HEK293 (cell line): ENCODE data around the gene ICAM4.

Experiments
- CTCF ChIA-PET: fragments of 350-600 bp; formaldehyde crosslinking; extraction: SDS; loops from one replicate; lab custom pipeline; 2021; ENCODE audit warnings: antibody characterized with exemption; lab: Yijun Ruan, JAX
- POLR2A ChIA-PET: fragments of 300-600 bp; formaldehyde crosslinking; extraction: SDS; loops from one replicate; lab custom pipeline; 2020; ENCODE audit warnings: antibody characterized with exemption, inconsistent platforms; lab: Yijun Ruan, JAX
- H3K27ac ChIP-seq: fragments of 200-500 bp; sonication (Bioruptor generic); 2 replicates; pipeline ENCODE4 v1.5.1; 2014; ENCODE audit warnings: low read depth, low read length, control low read depth, inconsistent platforms; ENCODE audit errors: extremely low read depth
- H3K36me3 ChIP-seq, 2 experiments: fragments of 200-500 bp in 1 of 2; sonication (Bioruptor generic) in 1 of 2; 1 replicate in 1 of 2; 2 replicates in 1 of 2; pipeline ENCODE4 v1.5.1; 2014 to 2017; ENCODE audit warnings: inconsistent platforms in 2 of 2, low read length in 2 of 2; ENCODE audit not compliant: control insufficient read depth in 2 of 2, insufficient read depth in 1 of 2
- H3K4me1 ChIP-seq: fragments of 200-500 bp; sonication (Bioruptor generic); 2 replicates; pipeline ENCODE4 v1.5.1; 2014; ENCODE audit warnings: mild to moderate bottlenecking, low read length, inconsistent platforms; ENCODE audit not compliant: control insufficient read depth, insufficient read depth
- H3K4me3 ChIP-seq: 2 replicates; pipeline ENCODE4 v1.5.1; 2011; ENCODE audit warnings: low read depth, mild to moderate bottlenecking, control low read depth, low read length, moderate library complexity
- H3K9me3 ChIP-seq: fragments of 200-500 bp; sonication (Bioruptor generic); 2 replicates; pipeline ENCODE4 v1.5.1; 2014; ENCODE audit warnings: low read depth, low read length, inconsistent platforms; ENCODE audit not compliant: control insufficient read depth, insufficient read depth
- GFI1B ChIP-seq: fragments of 450-650 bp; formaldehyde crosslinking; IDR thresholded peaks from 2 replicates; pipeline ENCODE4 v1.5.1; 2016; ENCODE audit warnings: missing biosample characterization, missing genetic modification characterization
- TRIM28 ChIP-seq: IDR thresholded peaks from 2 replicates; pipeline ENCODE4 v1.6.1; 2011; ENCODE audit warnings: low read length, control low read depth, borderline replicate concordance
- ZBTB17 ChIP-seq: fragments of 450-650 bp; formaldehyde crosslinking; IDR thresholded peaks from 2 replicates; pipeline ENCODE4 v1.5.1; 2016; ENCODE audit warnings: missing biosample characterization, missing genetic modification characterization
- ZEB2 ChIP-seq: fragments of 450-650 bp; formaldehyde crosslinking; IDR thresholded peaks from 2 replicates; pipeline ENCODE4 v1.5.1; 2016; ENCODE audit warnings: missing biosample characterization, missing genetic modification characterization
- ZFP69B ChIP-seq: fragments of 450-650 bp; formaldehyde crosslinking; IDR thresholded peaks from 2 replicates; pipeline ENCODE4 v1.5.1; 2016; ENCODE audit warnings: missing biosample characterization, missing genetic modification characterization
- ZNF155 ChIP-seq: fragments of 450-650 bp; formaldehyde crosslinking; IDR thresholded peaks from 2 replicates; pipeline ENCODE4 v1.5.1; 2016; ENCODE audit warnings: missing biosample characterization, missing genetic modification characterization
- ZNF311 ChIP-seq: fragments of 450-650 bp; formaldehyde crosslinking; IDR thresholded peaks from 2 replicates; pipeline ENCODE4 v1.5.1; 2017; ENCODE audit warnings: missing biosample characterization, missing genetic modification characterization, borderline replicate concordance
- ZNF394 ChIP-seq: fragments of 450-650 bp; formaldehyde crosslinking; IDR thresholded peaks from 2 replicates; pipeline ENCODE4 v1.5.1; 2016; ENCODE audit warnings: missing biosample characterization, missing genetic modification characterization, mild to moderate bottlenecking, moderate library complexity, borderline replicate concordance
- ZNF561 ChIP-seq: fragments of 450-650 bp; IDR thresholded peaks from 2 replicates; pipeline ENCODE4 v1.5.1; 2018; ENCODE audit warnings: missing biosample characterization, missing genetic modification characterization, borderline replicate concordance
- ZNF660 ChIP-seq: fragments of 450-650 bp; IDR thresholded peaks from 2 replicates; pipeline ENCODE4 v1.5.1; 2018; ENCODE audit warnings: missing biosample characterization, mild to moderate bottlenecking, missing genetic modification characterization
- ZNF76 ChIP-seq: fragments of 450-650 bp; formaldehyde crosslinking; IDR thresholded peaks from 2 replicates; pipeline ENCODE4; 2016; ENCODE audit warnings: low read depth, missing biosample characterization, missing genetic modification characterization, borderline replicate concordance
- ZSCAN23 ChIP-seq: fragments of 450-650 bp; formaldehyde crosslinking; IDR thresholded peaks from 2 replicates; pipeline ENCODE4 v1.5.1; 2016; ENCODE audit warnings: missing biosample characterization, missing genetic modification characterization
- ZSCAN30 ChIP-seq: fragments of 450-650 bp; IDR thresholded peaks from 2 replicates; pipeline ENCODE4 v1.5.1; 2018; ENCODE audit warnings: missing biosample characterization, mild to moderate bottlenecking, missing genetic modification characterization, moderate library complexity
- TF ChIP-seq, protein P1 (sequence below): fragments of 450-650 bp; formaldehyde crosslinking; IDR thresholded peaks from 2 replicates; pipeline ENCODE4 v1.5.1; 2016; ENCODE audit warnings: missing biosample characterization, missing genetic modification characterization
- TF ChIP-seq, protein P2 (sequence below): fragments of 450-650 bp; formaldehyde crosslinking; IDR thresholded peaks from 2 replicates; pipeline ENCODE4 v1.5.1; 2017; ENCODE audit warnings: missing biosample characterization, missing genetic modification characterization
- TF ChIP-seq, protein P3 (sequence below): fragments of 450-650 bp; formaldehyde crosslinking; IDR thresholded peaks from 2 replicates; pipeline ENCODE4 v1.5.1; 2016; ENCODE audit warnings: missing biosample characterization, missing genetic modification characterization

The ICAM4 gene

DNA sequence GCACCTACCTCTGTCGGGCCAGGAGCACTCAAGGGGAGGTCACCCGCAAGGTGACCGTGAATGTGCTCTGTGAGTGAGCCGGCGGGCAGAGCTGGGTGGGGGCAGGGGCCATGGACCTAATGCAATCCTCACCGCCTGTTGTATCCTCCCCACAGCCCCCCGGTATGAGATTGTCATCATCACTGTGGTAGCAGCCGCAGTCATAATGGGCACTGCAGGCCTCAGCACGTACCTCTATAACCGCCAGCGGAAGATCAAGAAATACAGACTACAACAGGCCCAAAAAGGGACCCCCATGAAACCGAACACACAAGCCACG is 1.8 kb upstream of the ICAM4 start:
- no peaks in the 10 kb centered on the region for H3K36me3 ChIP-seq
- TF ChIP-seq ZNF394 (tag by site-specific recombination) (no peak), ZNF311 (tag by site-specific recombination) (no peak), ZSCAN30 (tag by site-specific recombination) (no peak), TRIM28 (no peak), ZSCAN23 (tag by site-specific recombination) (no peak), GFI1B (tag by site-specific recombination) (no peak), ZNF76 (tag by site-specific recombination) (no peak)
- TF ChIP-seq, protein P1, sequence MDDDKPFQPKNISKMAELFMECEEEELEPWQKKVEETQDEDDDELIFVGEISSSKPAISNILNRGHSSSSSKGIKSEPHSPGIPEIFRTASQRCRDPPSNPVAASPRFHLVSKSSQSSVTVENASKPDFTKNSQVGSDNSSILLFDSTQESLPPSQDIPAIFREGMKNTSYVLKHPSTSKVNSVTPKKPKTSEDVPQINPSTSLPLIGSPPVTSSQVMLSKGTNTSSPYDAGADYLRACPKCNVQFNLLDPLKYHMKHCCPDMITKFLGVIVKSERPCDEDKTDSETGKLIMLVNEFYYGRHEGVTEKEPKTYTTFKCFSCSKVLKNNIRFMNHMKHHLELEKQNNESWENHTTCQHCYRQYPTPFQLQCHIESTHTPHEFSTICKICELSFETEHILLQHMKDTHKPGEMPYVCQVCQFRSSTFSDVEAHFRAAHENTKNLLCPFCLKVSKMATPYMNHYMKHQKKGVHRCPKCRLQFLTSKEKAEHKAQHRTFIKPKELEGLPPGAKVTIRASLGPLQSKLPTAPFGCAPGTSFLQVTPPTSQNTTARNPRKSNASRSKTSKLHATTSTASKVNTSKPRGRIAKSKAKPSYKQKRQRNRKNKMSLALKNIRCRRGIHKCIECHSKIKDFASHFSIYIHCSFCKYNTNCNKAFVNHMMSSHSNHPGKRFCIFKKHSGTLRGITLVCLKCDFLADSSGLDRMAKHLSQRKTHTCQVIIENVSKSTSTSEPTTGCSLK (tag by site-specific recombination), result no peak
- TF ChIP-seq, protein P2, sequence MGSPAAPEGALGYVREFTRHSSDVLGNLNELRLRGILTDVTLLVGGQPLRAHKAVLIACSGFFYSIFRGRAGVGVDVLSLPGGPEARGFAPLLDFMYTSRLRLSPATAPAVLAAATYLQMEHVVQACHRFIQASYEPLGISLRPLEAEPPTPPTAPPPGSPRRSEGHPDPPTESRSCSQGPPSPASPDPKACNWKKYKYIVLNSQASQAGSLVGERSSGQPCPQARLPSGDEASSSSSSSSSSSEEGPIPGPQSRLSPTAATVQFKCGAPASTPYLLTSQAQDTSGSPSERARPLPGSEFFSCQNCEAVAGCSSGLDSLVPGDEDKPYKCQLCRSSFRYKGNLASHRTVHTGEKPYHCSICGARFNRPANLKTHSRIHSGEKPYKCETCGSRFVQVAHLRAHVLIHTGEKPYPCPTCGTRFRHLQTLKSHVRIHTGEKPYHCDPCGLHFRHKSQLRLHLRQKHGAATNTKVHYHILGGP (tag by site-specific recombination), result no peak
- H3K4me1 ChIP-seq, result no peaks in the 10 kb centered on the region; the same call in 1 of the 2 replicates
- H3K27ac ChIP-seq, result no peak overlapping the region
- POLR2A ChIA-PET, result interaction anchor here (1.0 kb wide), 1 partner anchor 95 kb away, joined by 3 read pairs; the partner anchor contains the start of gene TYK2
- no peaks in the 10 kb centered on the region for H3K9me3 ChIP-seq
- no peak overlapping the region for H3K4me3 ChIP-seq
- CTCF ChIA-PET, result interaction anchor here (0.7 to 2.9 kb wide), 2 partner anchors 15 to 36 kb away, joined by 3 to 15 read pairs; no protein-coding TSS in a partner anchor

DNA sequence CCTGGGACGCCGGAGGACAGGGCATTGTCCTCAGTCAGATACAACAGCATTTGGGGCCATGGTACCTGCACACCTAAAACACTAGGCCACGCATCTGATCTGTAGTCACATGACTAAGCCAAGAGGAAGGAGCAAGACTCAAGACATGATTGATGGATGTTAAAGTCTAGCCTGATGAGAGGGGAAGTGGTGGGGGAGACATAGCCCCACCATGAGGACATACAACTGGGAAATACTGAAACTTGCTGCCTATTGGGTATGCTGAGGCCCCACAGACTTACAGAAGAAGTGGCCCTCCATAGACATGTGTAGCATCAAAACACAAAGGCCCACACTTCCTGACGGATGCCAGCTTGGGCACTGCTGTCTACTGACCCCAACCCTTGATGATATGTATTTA is 1.4 kb upstream of the ICAM4 start:
- ChIA-PET CTCF (interaction anchor here (0.5 to 2.9 kb wide), 4 partner anchors 14 to 131 kb away, joined by 3 to 15 read pairs (median 4); partner anchors contain the start of gene ICAM1), POLR2A (interaction anchor here (0.7 to 1.0 kb wide), 2 partner anchors 95 kb away, joined by 3 to 4 read pairs; partner anchors contain the start of gene TYK2)
- no peaks in the 10 kb centered on the region for H3K9me3 ChIP-seq
- no peaks in the 10 kb centered on the region for H3K36me3 ChIP-seq
- no peak overlapping the region for H3K4me3 ChIP-seq
- TF ChIP-seq, protein P3, sequence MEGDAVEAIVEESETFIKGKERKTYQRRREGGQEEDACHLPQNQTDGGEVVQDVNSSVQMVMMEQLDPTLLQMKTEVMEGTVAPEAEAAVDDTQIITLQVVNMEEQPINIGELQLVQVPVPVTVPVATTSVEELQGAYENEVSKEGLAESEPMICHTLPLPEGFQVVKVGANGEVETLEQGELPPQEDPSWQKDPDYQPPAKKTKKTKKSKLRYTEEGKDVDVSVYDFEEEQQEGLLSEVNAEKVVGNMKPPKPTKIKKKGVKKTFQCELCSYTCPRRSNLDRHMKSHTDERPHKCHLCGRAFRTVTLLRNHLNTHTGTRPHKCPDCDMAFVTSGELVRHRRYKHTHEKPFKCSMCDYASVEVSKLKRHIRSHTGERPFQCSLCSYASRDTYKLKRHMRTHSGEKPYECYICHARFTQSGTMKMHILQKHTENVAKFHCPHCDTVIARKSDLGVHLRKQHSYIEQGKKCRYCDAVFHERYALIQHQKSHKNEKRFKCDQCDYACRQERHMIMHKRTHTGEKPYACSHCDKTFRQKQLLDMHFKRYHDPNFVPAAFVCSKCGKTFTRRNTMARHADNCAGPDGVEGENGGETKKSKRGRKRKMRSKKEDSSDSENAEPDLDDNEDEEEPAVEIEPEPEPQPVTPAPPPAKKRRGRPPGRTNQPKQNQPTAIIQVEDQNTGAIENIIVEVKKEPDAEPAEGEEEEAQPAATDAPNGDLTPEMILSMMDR (tag by site-specific recombination), result no peak
- no peak for TF ChIP-seq ZNF561 (tag by site-specific recombination)
- no peak for TF ChIP-seq ZFP69B (tag by site-specific recombination)
- TF ChIP-seq, protein P2 (tag by site-specific recombination), result no peak
- TF ChIP-seq ZEB2, result no peak
- no peak for TF ChIP-seq ZNF155 (tag by site-specific recombination)
- TF ChIP-seq ZNF660 (tag by site-specific recombination), result no peak
- no peak for TF ChIP-seq ZBTB17 (tag by site-specific recombination)
- no peaks in the 10 kb centered on the region; the same call in 1 of the 2 replicates for H3K4me1 ChIP-seq
- H3K27ac ChIP-seq, result no peak overlapping the region
